ENCODE data around the gene S100A3.
"Not testable (repeated sequence)": the region's sequence is repeated elsewhere in the genome, so short reads cannot be mapped to it uniquely, and the experiment has no call there.

S100A3 gene

DNA sequence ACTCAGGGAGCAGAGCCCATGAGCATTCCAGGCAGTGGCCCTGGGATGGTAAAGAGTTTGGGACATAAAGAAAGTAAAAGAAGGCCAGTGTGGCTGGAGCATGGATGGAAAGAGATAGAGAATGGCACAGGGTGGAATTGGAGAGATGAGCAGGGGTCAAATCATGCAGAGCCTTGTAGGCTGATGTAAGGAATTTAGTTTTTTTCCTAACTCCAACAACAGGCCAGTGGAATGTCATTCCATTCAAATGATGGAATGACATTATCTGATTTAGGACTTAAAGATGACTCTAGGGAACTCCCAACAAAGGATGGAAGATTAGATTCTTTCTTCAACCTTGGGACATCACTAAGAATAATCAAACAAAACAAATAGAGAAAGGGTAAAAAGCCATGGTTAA, 29.4 kb upstream of the S100A3 start:
- POLR2A ChIA-PET (ENCODE audit: low non-redundant PET), result no interaction called here
- DNase-seq (ENCODE audit: low spot score), result no peak
- TF ChIP-seq, protein P1, sequence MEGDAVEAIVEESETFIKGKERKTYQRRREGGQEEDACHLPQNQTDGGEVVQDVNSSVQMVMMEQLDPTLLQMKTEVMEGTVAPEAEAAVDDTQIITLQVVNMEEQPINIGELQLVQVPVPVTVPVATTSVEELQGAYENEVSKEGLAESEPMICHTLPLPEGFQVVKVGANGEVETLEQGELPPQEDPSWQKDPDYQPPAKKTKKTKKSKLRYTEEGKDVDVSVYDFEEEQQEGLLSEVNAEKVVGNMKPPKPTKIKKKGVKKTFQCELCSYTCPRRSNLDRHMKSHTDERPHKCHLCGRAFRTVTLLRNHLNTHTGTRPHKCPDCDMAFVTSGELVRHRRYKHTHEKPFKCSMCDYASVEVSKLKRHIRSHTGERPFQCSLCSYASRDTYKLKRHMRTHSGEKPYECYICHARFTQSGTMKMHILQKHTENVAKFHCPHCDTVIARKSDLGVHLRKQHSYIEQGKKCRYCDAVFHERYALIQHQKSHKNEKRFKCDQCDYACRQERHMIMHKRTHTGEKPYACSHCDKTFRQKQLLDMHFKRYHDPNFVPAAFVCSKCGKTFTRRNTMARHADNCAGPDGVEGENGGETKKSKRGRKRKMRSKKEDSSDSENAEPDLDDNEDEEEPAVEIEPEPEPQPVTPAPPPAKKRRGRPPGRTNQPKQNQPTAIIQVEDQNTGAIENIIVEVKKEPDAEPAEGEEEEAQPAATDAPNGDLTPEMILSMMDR (conservative IDR thresholded peaks at IDR 0.05; ENCODE audit: low read depth), result no peak
- no peak overlapping the region for H3K27ac ChIP-seq
- CTCF ChIA-PET, result interaction anchor here (0.5 to 0.9 kb wide), 2 partner anchors 67 to 113 kb away, joined by 3 to 7 read pairs; no protein-coding TSS in a partner anchor

DNA sequence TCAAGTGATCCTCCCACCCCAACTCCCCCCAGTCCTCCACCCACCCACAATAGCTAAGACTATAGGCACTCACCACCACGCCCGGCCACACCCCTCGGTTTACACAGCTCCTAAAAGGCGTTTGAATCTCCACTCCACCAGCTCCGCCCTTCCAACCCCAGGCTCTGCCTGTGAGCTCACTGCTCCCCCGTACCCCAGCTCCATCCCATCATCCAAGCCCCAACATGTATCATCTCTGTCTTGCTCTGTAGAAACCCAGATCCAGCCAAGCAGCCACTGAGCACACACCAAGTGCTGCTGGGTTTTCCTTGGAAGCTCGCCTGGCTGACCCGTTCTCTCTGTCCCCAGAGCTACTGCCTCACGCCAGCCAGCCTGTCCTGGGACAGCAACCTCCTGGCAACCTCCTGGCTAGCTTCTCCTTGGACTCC, 28.6 kb upstream of the S100A3 start:
- H3K27ac ChIP-seq, result peak overlapping the region; percentile 68
- TF ChIP-seq, protein P1 (conservative IDR thresholded peaks at IDR 0.05; ENCODE audit: low read depth), result no peak
- ChIA-PET CTCF (interaction anchor here (0.6 to 1.0 kb wide), 4 partner anchors 11 to 246 kb away, joined by 3 to 4 read pairs (median 4); no protein-coding TSS in a partner anchor), POLR2A (ENCODE audit: low non-redundant PET) (interaction anchor here (0.9 to 2.0 kb wide), 3 partner anchors 35 to 57 kb away, joined by 4 to 6 read pairs (median 4); partner anchors contain the start of genes CHTOP and S100A16)
- no peak for DNase-seq (ENCODE audit: low spot score)

DNA sequence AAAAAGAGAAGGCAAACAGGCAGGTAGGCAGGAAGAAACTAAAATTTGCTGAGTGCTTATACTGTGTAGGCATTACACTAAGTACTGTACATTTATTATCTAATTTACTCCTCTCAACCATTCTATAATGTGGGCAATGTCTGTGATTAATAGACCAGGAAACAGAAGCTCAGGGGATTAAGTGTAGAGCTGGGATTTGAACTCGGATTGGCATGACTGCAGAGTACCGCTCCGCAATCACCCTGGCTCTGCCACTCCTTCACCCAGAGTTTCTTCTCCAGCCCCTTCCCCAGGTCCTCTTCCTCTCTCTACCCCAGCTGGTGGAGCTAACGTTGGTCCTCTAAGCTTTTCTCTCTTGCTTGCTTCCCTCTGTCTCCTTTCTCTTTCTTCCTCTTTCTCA, 28.1 kb upstream of the S100A3 start:
- TF ChIP-seq, protein P1 (conservative IDR thresholded peaks at IDR 0.05; ENCODE audit: low read depth), result no peak
- H3K27ac ChIP-seq, result peak overlapping the region; percentile 68
- ChIA-PET POLR2A (ENCODE audit: low non-redundant PET) (interaction anchor here (0.9 to 2.0 kb wide), 3 partner anchors 36 to 57 kb away, joined by 4 to 6 read pairs (median 4); partner anchors contain the start of genes CHTOP and S100A16), CTCF (interaction anchor here (0.6 to 1.0 kb wide), 4 partner anchors 10 to 247 kb away, joined by 3 to 4 read pairs (median 4); no protein-coding TSS in a partner anchor)
- no peak for DNase-seq (ENCODE audit: low spot score)

DNA sequence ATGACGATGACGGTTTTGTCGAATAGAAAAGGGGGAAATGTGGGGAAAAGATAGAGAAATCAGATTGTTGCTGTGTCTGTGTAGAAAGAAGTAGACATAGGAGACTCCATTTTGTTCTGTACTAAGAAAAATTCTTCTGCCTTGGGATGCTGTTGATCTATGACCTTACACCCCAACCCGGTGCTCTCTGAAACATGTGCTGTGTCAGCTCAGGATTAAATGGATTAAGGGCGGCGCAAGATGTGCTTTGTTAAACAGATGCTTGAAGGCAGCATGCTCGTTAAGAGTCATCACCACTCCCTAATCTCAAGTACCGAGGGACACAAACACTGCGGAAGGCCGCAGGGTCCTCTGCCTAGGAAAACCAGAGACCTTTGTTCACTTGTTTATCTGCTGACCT, 26.4 kb upstream of the S100A3 start:
- CTCF ChIA-PET, result interaction anchor here (1.4 kb wide), 1 partner anchor 40 kb away, joined by 3 read pairs; the partner anchor contains the start of gene S100A14
- DNase-seq (ENCODE audit: low spot score); POLR2A ChIA-PET (ENCODE audit: low non-redundant PET); H3K27ac ChIP-seq: not testable (repeated sequence)

DNA sequence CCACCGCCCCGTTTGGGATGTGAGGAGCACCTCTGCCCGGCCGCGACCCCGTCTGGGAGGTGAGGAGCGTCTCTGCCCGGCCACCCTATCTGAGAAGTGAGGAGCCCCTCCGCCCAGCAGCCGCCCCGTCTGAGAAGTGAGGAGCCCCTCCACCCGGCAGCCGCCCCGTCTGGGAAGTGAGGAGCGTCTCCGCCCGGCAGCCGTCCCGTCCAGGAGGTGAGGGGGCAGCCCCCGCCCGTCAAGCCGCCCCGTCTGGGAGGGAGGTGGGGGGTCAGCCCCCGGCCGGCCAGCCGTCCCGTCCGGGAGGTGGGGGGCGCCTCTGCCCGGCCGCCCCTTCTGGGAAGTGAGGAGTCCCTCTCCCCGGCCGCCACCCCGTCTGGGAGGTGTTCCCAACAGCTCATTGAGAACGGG, 26.0 kb upstream of the S100A3 start:
- DNase-seq (ENCODE audit: low spot score); H3K27ac ChIP-seq; CTCF ChIA-PET; POLR2A ChIA-PET (ENCODE audit: low non-redundant PET): not testable (repeated sequence)

DNA sequence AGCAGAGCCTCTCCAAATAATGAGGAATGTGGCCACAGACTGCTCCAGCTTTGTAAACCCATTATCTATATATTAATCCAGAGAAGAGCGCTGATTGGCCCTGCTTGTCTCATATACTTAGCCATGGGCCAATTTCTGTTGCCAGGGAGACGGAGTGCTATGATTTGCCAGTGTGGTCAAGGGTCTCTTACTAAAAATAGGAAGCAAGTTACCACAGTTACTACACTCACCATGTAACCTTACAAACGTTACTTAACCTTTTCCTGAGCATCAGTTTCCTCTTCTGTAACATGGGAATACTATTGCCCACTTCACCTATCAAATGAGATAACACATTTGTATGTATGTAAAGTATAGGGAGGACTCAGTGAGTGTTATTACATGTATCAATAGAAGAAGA, 24.3 kb upstream of the S100A3 start:
- ChIA-PET CTCF (interaction anchor here (0.8 to 2.7 kb wide), 13 partner anchors 19 to 98 kb away, joined by 3 to 25 read pairs (median 7); partner anchors contain the start of genes CHTOP, ILF2, S100A13 and S100A14), POLR2A (ENCODE audit: low non-redundant PET) (interaction anchor here (0.6 to 1.1 kb wide), 2 partner anchors 30 to 40 kb away, joined by 3 read pairs; partner anchors contain the start of gene S100A16)
- no peak overlapping the region for H3K27ac ChIP-seq
- DNase-seq (ENCODE audit: low spot score), result no peak
- TF ChIP-seq, protein P1 (conservative IDR thresholded peaks at IDR 0.05; ENCODE audit: low read depth), result no peak

DNA sequence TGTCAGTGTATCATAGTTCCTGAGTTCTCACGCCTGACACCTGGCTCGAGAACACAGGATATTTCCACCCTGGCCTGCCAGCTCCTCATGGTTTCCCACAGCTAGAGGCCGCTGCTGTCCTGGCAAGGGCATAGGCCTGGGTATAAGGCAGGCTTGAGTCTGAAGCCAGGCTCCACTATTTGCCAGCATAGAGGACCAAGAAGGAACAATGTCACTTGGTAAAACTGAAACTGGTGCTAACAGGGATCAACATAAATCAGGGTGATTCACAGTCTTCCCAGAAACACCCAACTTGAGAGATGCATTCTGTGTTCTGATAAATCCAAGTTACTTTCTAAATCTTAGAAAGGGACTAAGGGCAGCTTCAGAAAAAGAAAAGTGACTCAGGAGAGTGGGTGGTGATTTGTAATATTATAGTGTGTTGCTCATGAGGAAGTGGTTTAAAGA, 23.5 kb upstream of the S100A3 start:
- TF ChIP-seq, protein P1 (conservative IDR thresholded peaks at IDR 0.05; ENCODE audit: low read depth), result peak; percentile 93
- POLR2A ChIA-PET (ENCODE audit: low non-redundant PET), result interaction anchor here (0.6 to 1.5 kb wide), 4 partner anchors 30 to 57 kb away, joined by 3 to 4 read pairs (median 3); partner anchors contain the start of genes S100A1, S100A13 and S100A16
- peak; percentile 70 for DNase-seq (ENCODE audit: low spot score)
- H3K27ac ChIP-seq, result peak overlapping the region; percentile 66
- CTCF ChIA-PET, result interaction anchor here (0.5 to 2.7 kb wide), 26 partner anchors 9 to 261 kb away, joined by 3 to 25 read pairs (median 5); partner anchors contain the start of genes CHTOP, ILF2, S100A13 and S100A14

Measured in RWPE1 (cell line).